Right lobe of liver (tissue), 6 donors: Measurements from ENCODE around the gene TMEM179. TPM values are rescaled to one million over a fixed set of nuclear protein-coding genes. Genes with fewer than 3 reads are reported as not detected.

ENCODE experiments used
- ATAC-seq, 4 donors: fragments of 200-7000 bp; cut with Tn5 transposase; one replicate each; pipeline ENCODE4 v1.9.1; 2020; ENCODE audit warnings: mild to moderate bottlenecking in 4 of 4, moderate library complexity in 4 of 4
- DNase-seq, 3 donors: peaks; one replicate each; pipeline ENCODE4 v3.0.0-alpha.2; 2020
- H3K27ac ChIP-seq, 3 donors: fragments of 200-600 bp; one replicate each; pipeline ENCODE4 v1.8.0; 2022
- H3K27me3 ChIP-seq, 2 donors: fragments of 200-600 bp; one replicate each; pipeline ENCODE4 v1.8.0; 2022
- H3K36me3 ChIP-seq, 4 donors: fragments of 200-600 bp; sonication (generic) in 1 of 4; one replicate each; pipeline versions ENCODE4 v1.5.1 to v1.8.0; 2017 to 2022; ENCODE audit warnings: control low read depth in 1 of 4
- H3K4me1 ChIP-seq, 4 donors: fragments of 200-600 bp; sonication (generic) in 1 of 4; one replicate each; pipeline versions ENCODE4 v1.5.1 to v1.8.0; 2017 to 2022; ENCODE audit warnings: control low read depth in 1 of 4
- H3K4me3 ChIP-seq, 3 donors: fragments of 200-600 bp; one replicate each; pipeline ENCODE4 v1.8.0; 2022
- H3K9me3 ChIP-seq, 4 donors: fragments of 200-600 bp; sonication (generic) in 1 of 4; one replicate each; pipeline versions ENCODE4 v1.5.1 to v1.8.0; 2017 to 2022; ENCODE audit warnings: control low read depth in 1 of 4
- POLR2A ChIP-seq: fragments of 450-650 bp; IDR thresholded peaks from one replicate; pipeline ENCODE4 v1.6.1; 2017; ENCODE audit warnings: antibody characterized with exemption, mild to moderate bottlenecking
- WGBS: methylation state at CpG from one replicate; pipeline ENCODE4 v1.1.6; 2018; ENCODE audit warnings: low coverage, low lambda C conversion rate; ENCODE audit not compliant: insufficient coverage; ENCODE audit errors: missing lambda C conversion rate; 5-methylcytosine and 5-hydroxymethylcytosine counted together
- intact Hi-C, 2 donors: fragments of 100-400 bp; cut with DNase I; formaldehyde crosslinking; loops; one replicate each; pipeline versions ENCODE4 v1.11.2 to v1.14.1; 2022
- total RNA-seq, 6 experiments: library from RNA; depleted of rRNA in 2 of 6; stranded (reverse); fragments of >200 nt in 2 of 6; fragmentation: NEBNext Ultra II Directional in 3 of 6; extraction: Animal tissue kit (Norgen Biotek cat#: 25700) in 3 of 6; gene quantifications; one replicate each; pipeline versions ENCODE4 v1.1.0 to v1.2.4, GENCODE V29; 2016 to 2023
- TF ChIP-seq, protein P1 (sequence below), 4 donors: fragments of 200-600 bp in 3 of 4; fragments of 450-650 bp in 1 of 4; IDR thresholded peaks; one replicate each; pipeline versions ENCODE4 v1.5.1 to v1.8.0; 2016 to 2022; ENCODE audit warnings: antibody characterized with exemption in 4 of 4, mild to moderate bottlenecking in 2 of 4
- donor health status: DM: no; HTN: yes; CAD: no.
- donor health status: DM: no; HTN: no; CAD: no.
- donor health status: DM: no; HTN: no; CAD: no.
- donor health status: DM: no; HTN: yes; CAD: no.
- donor health status: DM: no; HTN: yes; CAD: no.

Gene TMEM179
- total RNA-seq, 6 experiments from 2014 or later: 0.17 to 0.18 TPM; not detected in 4

DNA sequence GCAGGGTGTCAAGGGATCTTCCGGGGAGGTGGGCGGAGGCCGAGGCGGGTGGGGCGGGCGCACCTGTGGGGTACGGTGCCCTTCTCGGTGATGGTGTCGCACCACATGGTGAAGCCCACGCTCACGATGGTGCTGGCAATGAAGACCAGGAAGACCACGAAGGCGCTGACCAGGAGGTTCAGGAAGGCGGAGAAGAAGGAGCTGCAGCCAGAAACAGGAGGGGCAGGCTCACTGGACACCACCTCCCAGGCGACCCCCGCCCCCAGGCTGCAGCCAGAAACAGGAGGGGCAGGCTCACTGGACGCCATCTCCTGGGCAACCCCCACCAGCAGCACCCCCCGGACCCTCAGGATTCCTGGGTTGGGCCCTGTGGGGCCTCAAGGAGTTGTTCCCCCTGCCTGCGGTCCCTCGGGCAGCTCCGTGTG lies 7.6 kb downstream of the TMEM179 start:
- no peaks in the 10 kb centered on the region for H3K4me1 ChIP-seq
- H3K27me3 ChIP-seq: no peaks in the 10 kb centered on the region
- DNase-seq (no peak), ATAC-seq (no peak)
- H3K9me3 ChIP-seq: no peaks in the 10 kb centered on the region
- no peaks in the 10 kb centered on the region for H3K36me3 ChIP-seq
- intact Hi-C loops: no loop called here
- H3K4me3 ChIP-seq: no peak overlapping the region
- 67% methylated on average over 3 of the region's 21 CpGs for WGBS
- TF ChIP-seq, protein P1, sequence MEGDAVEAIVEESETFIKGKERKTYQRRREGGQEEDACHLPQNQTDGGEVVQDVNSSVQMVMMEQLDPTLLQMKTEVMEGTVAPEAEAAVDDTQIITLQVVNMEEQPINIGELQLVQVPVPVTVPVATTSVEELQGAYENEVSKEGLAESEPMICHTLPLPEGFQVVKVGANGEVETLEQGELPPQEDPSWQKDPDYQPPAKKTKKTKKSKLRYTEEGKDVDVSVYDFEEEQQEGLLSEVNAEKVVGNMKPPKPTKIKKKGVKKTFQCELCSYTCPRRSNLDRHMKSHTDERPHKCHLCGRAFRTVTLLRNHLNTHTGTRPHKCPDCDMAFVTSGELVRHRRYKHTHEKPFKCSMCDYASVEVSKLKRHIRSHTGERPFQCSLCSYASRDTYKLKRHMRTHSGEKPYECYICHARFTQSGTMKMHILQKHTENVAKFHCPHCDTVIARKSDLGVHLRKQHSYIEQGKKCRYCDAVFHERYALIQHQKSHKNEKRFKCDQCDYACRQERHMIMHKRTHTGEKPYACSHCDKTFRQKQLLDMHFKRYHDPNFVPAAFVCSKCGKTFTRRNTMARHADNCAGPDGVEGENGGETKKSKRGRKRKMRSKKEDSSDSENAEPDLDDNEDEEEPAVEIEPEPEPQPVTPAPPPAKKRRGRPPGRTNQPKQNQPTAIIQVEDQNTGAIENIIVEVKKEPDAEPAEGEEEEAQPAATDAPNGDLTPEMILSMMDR (IDR thresholded peaks at IDR 0.05): no peak
- no peak for TF ChIP-seq POLR2A
- H3K27ac ChIP-seq: no peak overlapping the region

- intact Hi-C loops: no loop called here
- Histone ChIP-seq H3K27me3 (no peaks in the 10 kb centered on the region), H3K9me3 (no peaks in the 10 kb centered on the region), H3K4me3 (no peak overlapping the region), H3K4me1 (no peaks in the 10 kb centered on the region), H3K36me3 (no peaks in the 10 kb centered on the region), H3K27ac (no peak overlapping the region)
- TF ChIP-seq POLR2A: no peak
- TF ChIP-seq, protein P1 (IDR thresholded peaks at IDR 0.05): no peak
- 55% methylated on average over 6 of the region's 11 CpGs for WGBS
- ATAC-seq (no peak), DNase-seq (peak in 1 of 3 donors; percentile 8)
These were observed 8.1 kb downstream of the TMEM179 start for GRCh38 chr14:104596451-104596918.

GRCh38 chr14:104595911-104596450 lies 8.6 kb downstream of the TMEM179 start:
- DNase-seq: peak in 1 of 3 donors; percentile 8
- Histone ChIP-seq H3K36me3 (no peaks in the 10 kb centered on the region), H3K4me1 (no peaks in the 10 kb centered on the region), H3K27me3 (no peaks in the 10 kb centered on the region), H3K9me3 (no peaks in the 10 kb centered on the region), H3K27ac (no peak overlapping the region), H3K4me3 (no peak overlapping the region)
- intact Hi-C loops: no loop called here
- 17% methylated on average over 1 of the region's 6 CpGs for WGBS
- TF ChIP-seq, protein P1 (IDR thresholded peaks at IDR 0.05): no peak
- TF ChIP-seq POLR2A: no peak
- no peak for ATAC-seq

DNA sequence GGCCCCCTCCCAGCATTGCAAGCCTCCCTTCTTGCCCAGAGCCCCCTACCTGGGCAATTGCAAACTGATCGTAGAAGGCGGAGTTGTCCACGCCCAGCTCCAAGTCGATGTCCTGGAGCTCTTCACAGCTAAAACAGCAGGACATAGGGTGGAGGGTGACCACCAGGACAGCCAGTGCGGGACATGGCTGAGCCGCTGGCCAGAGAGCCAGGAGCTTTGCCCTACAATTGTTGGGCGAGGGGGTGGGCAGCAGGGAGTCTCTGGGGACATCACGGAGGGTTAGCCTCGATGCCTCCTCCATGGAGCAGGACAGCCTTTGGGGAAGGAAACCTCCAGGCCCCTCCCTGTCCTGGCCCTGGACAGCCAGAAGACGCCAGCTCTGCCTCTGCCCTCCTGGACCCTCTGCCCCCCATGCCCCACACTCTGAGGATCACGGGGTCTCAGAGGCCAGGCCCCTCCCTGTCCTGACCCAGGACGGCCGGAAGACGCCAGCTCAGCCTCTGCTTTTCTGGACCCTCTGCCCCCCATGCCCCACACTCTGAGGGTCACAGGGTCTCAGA lies 9.4 kb downstream of the TMEM179 start:
- intact Hi-C loops: no loop called here
- Histone ChIP-seq H3K27me3 (no peaks in the 10 kb centered on the region), H3K36me3 (no peaks in the 10 kb centered on the region), H3K27ac (no peak overlapping the region), H3K4me3 (no peak overlapping the region), H3K9me3 (no peaks in the 10 kb centered on the region), H3K4me1 (no peaks in the 10 kb centered on the region)
- DNase-seq: peak in 2 of 3 donors; percentile 11 to 35
- WGBS: 40% methylated on average over 2 of the region's 14 CpGs
- no peak for ATAC-seq
- no peak for TF ChIP-seq POLR2A
- TF ChIP-seq, protein P1 (IDR thresholded peaks at IDR 0.05): no peak
